Endothelial cell of umbilical vein (primary cell): ENCODE measurements around the gene ZNF81. TPM values are rescaled to one million over a fixed set of nuclear protein-coding genes. Genes with fewer than 3 reads are reported as not detected.

Experiments used
- BruUV-seq: library from RNA; stranded (reverse); fragments of 400-500 nt; replicated peaks from 2 replicates; lab custom pipeline; 2021; lab: Mats Ljungman, UMichigan
- CTCF ChIA-PET: fragments of 300-600, 350-600 bp; sonication (Branson Sonifier 250); formaldehyde crosslinking; loops from one replicate; lab custom pipeline; 2021; ENCODE audit warnings: antibody characterized with exemption, inconsistent platforms; lab: Charles Lee
- POLR2A ChIA-PET: fragments of 300-600, 350-600 bp; sonication (Branson Sonifier 250); formaldehyde crosslinking; loops from one replicate; lab custom pipeline; 2021; ENCODE audit warnings: antibody characterized with exemption, inconsistent platforms; lab: Charles Lee
- DNase-seq: peaks from one replicate; pipeline ENCODE4 v3.0.0-alpha.2; 2011; ENCODE audit warnings: low read depth, low spot score
- FAIRE-seq: peaks from 2 replicates; lab custom pipeline; 2011; peaks lifted over from hg19 to GRCh38; lab: Jason Lieb, UNC
- H2AFZ ChIP-seq: 2 replicates; pipeline ENCODE4 v1.6.0; 2012; ENCODE audit warnings: low read depth, low read length, control low read depth, inconsistent platforms
- H3K27ac ChIP-seq: 2 replicates; pipeline ENCODE4 v1.5.1; 2011; ENCODE audit warnings: low read depth, mild to moderate bottlenecking, control low read depth, low read length, moderate library complexity; ENCODE audit not compliant: insufficient read depth
- H3K27me3 ChIP-seq, 2 experiments: 2 replicates each; pipeline versions ENCODE4 v1.6.0 to v1.6.1; 2011; ENCODE audit warnings: low read length in 2 of 2, mixed read lengths in 1 of 2; ENCODE audit not compliant: control insufficient read depth in 2 of 2, insufficient read depth in 2 of 2
- H3K36me3 ChIP-seq, 2 experiments: 2 replicates in 1 of 2; 3 replicates in 1 of 2; pipeline ENCODE4 v1.5.1; 2011; ENCODE audit warnings: low read length in 2 of 2, mild to moderate bottlenecking in 1 of 2, moderate library complexity in 1 of 2; ENCODE audit not compliant: control insufficient read depth in 2 of 2, insufficient read depth in 2 of 2; ENCODE audit errors: extremely low read depth in 1 of 2
- H3K4me1 ChIP-seq: 3 replicates; pipeline ENCODE4 v1.5.1; 2011; ENCODE audit warnings: mild to moderate bottlenecking, low read length; ENCODE audit not compliant: control insufficient read depth, insufficient read depth; ENCODE audit errors: extremely low read depth
- H3K4me2 ChIP-seq: 2 replicates; pipeline ENCODE4 v1.6.1; 2011; ENCODE audit warnings: low read length, control low read depth, mixed read lengths; ENCODE audit not compliant: insufficient read depth
- H3K4me3 ChIP-seq, 3 experiments: fragments of 200-600 bp in 1 of 3; sonication (generic), shearing (Covaris generic) in 1 of 3; replicated peaks in 1 of 3; 2 replicates each; pipeline ENCODE4 v1.5.1; 2011 to 2016; ENCODE audit warnings: control low read depth in 3 of 3, low read length in 3 of 3, mild to moderate bottlenecking in 2 of 3, inconsistent platforms in 1 of 3, low read depth in 1 of 3, moderate library complexity in 1 of 3; ENCODE audit not compliant: insufficient read depth in 1 of 3
- H3K79me2 ChIP-seq: 2 replicates; pipeline ENCODE4 v1.6.0; 2012; ENCODE audit warnings: low read length, inconsistent platforms; ENCODE audit not compliant: control insufficient read depth, insufficient read depth
- H3K9ac ChIP-seq: replicated peaks from 2 replicates; pipeline ENCODE3; 2011; ENCODE audit warnings: low read length, control low read depth; ENCODE audit not compliant: insufficient read depth; ENCODE audit errors: extremely low read depth
- H3K9me1 ChIP-seq: replicated peaks from 3 replicates; pipeline ENCODE4 v1.6.0; 2011; ENCODE audit warnings: mild to moderate bottlenecking, low read length; ENCODE audit not compliant: control insufficient read depth, insufficient read depth; ENCODE audit errors: extremely low read depth
- H3K9me3 ChIP-seq: replicated peaks from 2 replicates; pipeline ENCODE4 v1.5.1; 2012; ENCODE audit warnings: low read length, inconsistent platforms; ENCODE audit not compliant: control insufficient read depth, insufficient read depth
- H4K20me1 ChIP-seq: replicated peaks from 2 replicates; pipeline ENCODE3; 2011; ENCODE audit warnings: mild to moderate bottlenecking, low read length; ENCODE audit not compliant: control insufficient read depth, insufficient read depth; ENCODE audit errors: extremely low read depth
- EZH2 ChIP-seq: IDR thresholded peaks from 2 replicates; pipeline ENCODE4 v1.6.1; 2012; ENCODE audit warnings: borderline replicate concordance, low read depth, mild to moderate bottlenecking, moderate library complexity, low read length, inconsistent platforms; ENCODE audit not compliant: severe bottlenecking
- FOS ChIP-seq: IDR thresholded peaks from 2 replicates; pipeline ENCODE4 v1.6.1; 2011; ENCODE audit warnings: mild to moderate bottlenecking, low read length, moderate library complexity, borderline replicate concordance; ENCODE audit not compliant: insufficient read depth
- GATA2 ChIP-seq: IDR thresholded peaks from 2 replicates; pipeline ENCODE4 v1.7.0; 2011; ENCODE audit warnings: low read depth, mild to moderate bottlenecking, moderate library complexity, mixed read lengths, low read length; ENCODE audit not compliant: insufficient read length, insufficient read depth
- JUN ChIP-seq: IDR thresholded peaks from 2 replicates; pipeline ENCODE4 v1.6.1; 2011; ENCODE audit warnings: borderline replicate concordance, low read depth; ENCODE audit not compliant: insufficient read length, insufficient read depth
- MYC ChIP-seq: IDR thresholded peaks from one replicate; pipeline ENCODE4 v1.6.1; 2011; ENCODE audit warnings: mild to moderate bottlenecking, low read depth, low read length
- POLR2A ChIP-seq: IDR thresholded peaks from 2 replicates; pipeline ENCODE4 v1.6.1; 2012; ENCODE audit warnings: low read depth, mild to moderate bottlenecking, control low read depth, low read length
- POLR2AphosphoS5 ChIP-seq: IDR thresholded peaks from 2 replicates; pipeline ENCODE4 v1.6.1; 2012; ENCODE audit warnings: low read depth, mild to moderate bottlenecking, control low read depth, low read length, moderate library complexity; ENCODE audit not compliant: insufficient read depth
- dilution Hi-C: fragments of 300-500 bp; cut with MboI; formaldehyde crosslinking; loops from one replicate; pipeline ENCODE4 v1.15.0; 2019; ENCODE audit warnings: low sequenced_read_pairs; ENCODE audit not compliant: extremely low pct_ligation_motif_present
- intact Hi-C: fragments of 100-400 bp; cut with micrococcal nuclease; formaldehyde crosslinking; loops from one replicate; pipeline ENCODE4 v1.10.0; 2022
- polyA plus RNA-seq, 4 experiments: library from polyadenylated mRNA; depleted of rRNA in 3 of 4; stranded (reverse) in 3 of 4; unstranded in 1 of 4; fragments of >200 nt; gene quantifications; 2 replicates each; pipeline versions ENCODE4 v1.2.1 to v1.2.3, GENCODE V29; 2011 to 2012; ENCODE audit warnings: missing spikeins in 1 of 4
- total RNA-seq: library from RNA; stranded (reverse); gene quantifications from 2 replicates; pipeline ENCODE4 v1.2.3, GENCODE V29; 2021
- TF ChIP-seq, protein P1 (sequence below), 2 donors: IDR thresholded peaks; 1 replicate in 1 of 2; 2 replicates in 1 of 2; pipeline ENCODE4 v1.5.1; 2011; ENCODE audit warnings: low read length in 2 of 2, mild to moderate bottlenecking in 2 of 2, moderate library complexity in 2 of 2, control low read depth in 1 of 2, inconsistent platforms in 1 of 2, low read depth in 1 of 2; ENCODE audit not compliant: insufficient read depth in 1 of 2; ENCODE audit errors: extremely low read depth in 1 of 2
- TF ChIP-seq, protein P2 (sequence below): IDR thresholded peaks from 2 replicates; pipeline ENCODE4 v1.6.1; 2011; ENCODE audit not compliant: insufficient read depth, insufficient read length

ZNF81 gene
- total and polyA plus RNA-seq, 2 donors (not counting 3 experiments of a cell fraction or from before 2014, with no cell fraction given), result 2.7 to 6.4 TPM

DNA sequence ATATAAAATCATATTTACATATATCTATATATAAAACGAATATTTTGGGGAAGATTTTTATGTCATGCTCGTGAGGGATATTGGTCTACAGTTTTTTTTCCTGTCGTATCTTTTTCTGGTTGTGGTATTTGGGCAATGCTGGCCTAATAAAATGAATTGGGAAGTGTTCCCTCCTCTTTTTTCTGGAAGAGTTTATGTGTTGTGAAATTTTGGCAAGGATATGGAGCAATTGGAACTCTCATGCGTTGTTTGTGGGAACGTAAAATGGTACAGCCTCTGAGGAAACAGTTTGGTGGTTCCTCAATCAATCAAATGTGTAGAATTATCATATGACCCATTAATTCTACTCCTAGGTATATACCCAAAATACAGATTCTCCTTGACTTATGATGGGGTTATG is 97.2 kb downstream of the ZNF81 start:
- ChIA-PET CTCF (no interaction called here), POLR2A (no interaction called here)
- no peak for FAIRE-seq
- intact Hi-C loops (no loop called here), dilution Hi-C loops (no loop called here)
- Histone ChIP-seq H3K79me2 (no peaks in the 10 kb centered on the region), H3K4me2 (no peak overlapping the region), H3K9me1 (no peaks in the 10 kb centered on the region), H3K36me3 (no peaks in the 10 kb centered on the region), H3K27me3 (no peaks in the 10 kb centered on the region), H4K20me1 (no peaks in the 10 kb centered on the region), H3K9ac (no peak overlapping the region), H2AFZ (no peak overlapping the region), H3K4me1 (no peaks in the 10 kb centered on the region), H3K4me3 (no peak overlapping the region), H3K27ac (no peak overlapping the region), H3K9me3 (no peaks in the 10 kb centered on the region)
- TF ChIP-seq FOS, result no peak
- TF ChIP-seq POLR2A, result no peak
- no peak for TF ChIP-seq POLR2AphosphoS5
- no peak for TF ChIP-seq MYC
- no peak for TF ChIP-seq EZH2
- no peak for TF ChIP-seq JUN
- TF ChIP-seq, protein P1, sequence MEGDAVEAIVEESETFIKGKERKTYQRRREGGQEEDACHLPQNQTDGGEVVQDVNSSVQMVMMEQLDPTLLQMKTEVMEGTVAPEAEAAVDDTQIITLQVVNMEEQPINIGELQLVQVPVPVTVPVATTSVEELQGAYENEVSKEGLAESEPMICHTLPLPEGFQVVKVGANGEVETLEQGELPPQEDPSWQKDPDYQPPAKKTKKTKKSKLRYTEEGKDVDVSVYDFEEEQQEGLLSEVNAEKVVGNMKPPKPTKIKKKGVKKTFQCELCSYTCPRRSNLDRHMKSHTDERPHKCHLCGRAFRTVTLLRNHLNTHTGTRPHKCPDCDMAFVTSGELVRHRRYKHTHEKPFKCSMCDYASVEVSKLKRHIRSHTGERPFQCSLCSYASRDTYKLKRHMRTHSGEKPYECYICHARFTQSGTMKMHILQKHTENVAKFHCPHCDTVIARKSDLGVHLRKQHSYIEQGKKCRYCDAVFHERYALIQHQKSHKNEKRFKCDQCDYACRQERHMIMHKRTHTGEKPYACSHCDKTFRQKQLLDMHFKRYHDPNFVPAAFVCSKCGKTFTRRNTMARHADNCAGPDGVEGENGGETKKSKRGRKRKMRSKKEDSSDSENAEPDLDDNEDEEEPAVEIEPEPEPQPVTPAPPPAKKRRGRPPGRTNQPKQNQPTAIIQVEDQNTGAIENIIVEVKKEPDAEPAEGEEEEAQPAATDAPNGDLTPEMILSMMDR (IDR thresholded peaks at IDR 0.05; ENCODE audit: extremely low read depth in 1 of 2, insufficient read depth in 1 of 2, low read depth in 1 of 2, low read length in 2 of 2), result no peak
- TF ChIP-seq GATA2, result no peak
- TF ChIP-seq, protein P2, sequence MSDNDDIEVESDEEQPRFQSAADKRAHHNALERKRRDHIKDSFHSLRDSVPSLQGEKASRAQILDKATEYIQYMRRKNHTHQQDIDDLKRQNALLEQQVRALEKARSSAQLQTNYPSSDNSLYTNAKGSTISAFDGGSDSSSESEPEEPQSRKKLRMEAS, result no peak
- no TSS peak for BruUV-seq
- no peak for DNase-seq
